Fibroblast of lung (primary cell): Measurements from ENCODE around the gene GLYATL1B. TPM values are rescaled to one million over a fixed set of nuclear protein-coding genes. Genes with fewer than 3 reads are reported as not detected.
A peak's percentile ranks its signal among the peaks of the same experiment; 100 is the strongest.
"Not testable (repeated sequence)": the region's sequence is repeated elsewhere in the genome, so short reads cannot be mapped to it uniquely, and the experiment has no call there.

Experiments
- DNase-seq, 2 donors: peaks; one replicate each; pipeline versions ENCODE4 v3.0.0 to v3.0.0-alpha.2; 2010; ENCODE audit warnings: low read depth in 2 of 2
- H2AFZ ChIP-seq: 2 replicates; pipeline ENCODE4 v1.5.1; 2012; ENCODE audit warnings: low read length, control low read depth, inconsistent platforms
- H3K27ac ChIP-seq: 2 replicates; pipeline ENCODE4 v1.5.1; 2011; ENCODE audit warnings: low read length, control low read depth; ENCODE audit not compliant: insufficient read depth
- H3K27me3 ChIP-seq: 2 replicates; pipeline ENCODE4 v1.5.1; 2011; ENCODE audit warnings: mild to moderate bottlenecking, low read length; ENCODE audit not compliant: control insufficient read depth, insufficient read depth
- H3K36me3 ChIP-seq: 2 replicates; pipeline ENCODE4 v1.5.1; 2011; ENCODE audit warnings: low read length; ENCODE audit not compliant: control insufficient read depth, insufficient read depth
- H3K4me1 ChIP-seq: 2 replicates; pipeline ENCODE4 v1.5.1; 2011; ENCODE audit warnings: low read length; ENCODE audit not compliant: control insufficient read depth, insufficient read depth; ENCODE audit errors: extremely low read depth
- H3K4me2 ChIP-seq: 2 replicates; pipeline ENCODE4 v1.5.1; 2011; ENCODE audit warnings: low read length, control low read depth; ENCODE audit not compliant: insufficient read depth; ENCODE audit errors: extremely low read depth
- H3K4me3 ChIP-seq, 4 experiments: fragments of 200-600 bp in 1 of 4; sonication (generic) in 1 of 4; replicated peaks in 1 of 4; 2 replicates each; pipeline ENCODE4 v1.5.1; 2011 to 2016; ENCODE audit warnings: low read length in 4 of 4, low read depth in 3 of 4, mild to moderate bottlenecking in 3 of 4, control low read depth in 2 of 4, inconsistent platforms in 1 of 4, mixed read lengths in 1 of 4; ENCODE audit not compliant: insufficient read depth in 1 of 4; ENCODE audit errors: control extremely low read depth in 1 of 4
- H3K79me2 ChIP-seq: 2 replicates; pipeline ENCODE4 v1.5.1; 2012; ENCODE audit warnings: mild to moderate bottlenecking, low read length, inconsistent platforms; ENCODE audit not compliant: control insufficient read depth, insufficient read depth
- H3K9ac ChIP-seq: 2 replicates; pipeline ENCODE4 v1.5.1; 2011; ENCODE audit warnings: mild to moderate bottlenecking, low read length, control low read depth; ENCODE audit not compliant: insufficient read depth
- H3K9me3 ChIP-seq: 2 replicates; pipeline ENCODE4 v1.5.1; 2012; ENCODE audit warnings: low read depth, low read length; ENCODE audit not compliant: control insufficient read depth, insufficient read depth
- H4K20me1 ChIP-seq: 2 replicates; pipeline ENCODE4 v1.5.1; 2011; ENCODE audit warnings: low read length; ENCODE audit not compliant: control insufficient read depth, insufficient read depth; ENCODE audit errors: extremely low read depth
- EZH2 ChIP-seq: IDR thresholded peaks from 2 replicates; pipeline ENCODE4 v1.5.1; 2012; ENCODE audit warnings: low read length, control low read depth, mild to moderate bottlenecking; ENCODE audit errors: missing control alignments
- polyA plus RNA-seq, 2 donors: library from polyadenylated mRNA; depleted of rRNA in 1 of 2; stranded (reverse) in 1 of 2; unstranded in 1 of 2; fragments of >200 nt; gene quantifications; 2 replicates each; pipeline ENCODE4 v1.2.1, GENCODE V29; 2011 to 2012; ENCODE audit warnings: missing spikeins in 1 of 2
- total RNA-seq: library from RNA; depleted of rRNA; stranded (reverse); fragments of >200 nt; gene quantifications from 2 replicates; pipeline ENCODE4 v1.2.1, GENCODE V29; 2014
- TF ChIP-seq, protein P1 (sequence below), 2 donors: IDR thresholded peaks in 1 of 2; conservative IDR thresholded peaks in 1 of 2; 1 replicate in 1 of 2; 2 replicates in 1 of 2; pipeline ENCODE4 v1.5.1; 2011 to 2012; ENCODE audit warnings: low read length in 2 of 2, control low read depth in 1 of 2, inconsistent platforms in 1 of 2, low read depth in 1 of 2, mild to moderate bottlenecking in 1 of 2

GLYATL1B gene
- total and polyA plus RNA-seq, 2 donors (not counting 1 experiment from before 2014, with no cell fraction given), result not detected

DNA sequence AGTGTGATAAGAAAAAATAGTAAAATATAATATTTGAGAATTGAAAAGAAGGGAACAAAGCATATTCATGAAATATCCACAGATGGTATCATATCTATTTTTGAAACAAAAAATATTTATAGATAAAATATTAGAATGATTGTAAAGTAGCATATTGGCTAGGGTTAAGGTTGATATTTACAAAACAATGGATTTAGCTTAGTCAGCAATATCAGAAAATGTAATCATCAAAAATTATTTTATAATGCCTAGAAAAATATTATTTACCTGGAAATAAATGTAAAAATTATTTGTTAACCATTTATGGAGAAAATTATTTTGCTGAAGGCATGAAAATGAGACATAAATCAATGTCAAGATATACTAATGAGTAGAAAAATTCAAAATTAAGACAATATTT is 33.7 kb downstream of the GLYATL1B start:
- Histone ChIP-seq H4K20me1 (no peaks in the 10 kb centered on the region), H3K27ac (no peak overlapping the region), H3K36me3 (no peaks in the 10 kb centered on the region), H3K79me2 (no peaks in the 10 kb centered on the region), H3K4me3 (no peak overlapping the region), H3K9ac (no peak overlapping the region), H3K4me1 (no peaks in the 10 kb centered on the region), H3K27me3 (no peaks in the 10 kb centered on the region), H3K4me2 (no peak overlapping the region), H3K9me3 (no peaks in the 10 kb centered on the region), H2AFZ (no peak overlapping the region)
- DNase-seq, result no peak
- TF ChIP-seq, protein P1, sequence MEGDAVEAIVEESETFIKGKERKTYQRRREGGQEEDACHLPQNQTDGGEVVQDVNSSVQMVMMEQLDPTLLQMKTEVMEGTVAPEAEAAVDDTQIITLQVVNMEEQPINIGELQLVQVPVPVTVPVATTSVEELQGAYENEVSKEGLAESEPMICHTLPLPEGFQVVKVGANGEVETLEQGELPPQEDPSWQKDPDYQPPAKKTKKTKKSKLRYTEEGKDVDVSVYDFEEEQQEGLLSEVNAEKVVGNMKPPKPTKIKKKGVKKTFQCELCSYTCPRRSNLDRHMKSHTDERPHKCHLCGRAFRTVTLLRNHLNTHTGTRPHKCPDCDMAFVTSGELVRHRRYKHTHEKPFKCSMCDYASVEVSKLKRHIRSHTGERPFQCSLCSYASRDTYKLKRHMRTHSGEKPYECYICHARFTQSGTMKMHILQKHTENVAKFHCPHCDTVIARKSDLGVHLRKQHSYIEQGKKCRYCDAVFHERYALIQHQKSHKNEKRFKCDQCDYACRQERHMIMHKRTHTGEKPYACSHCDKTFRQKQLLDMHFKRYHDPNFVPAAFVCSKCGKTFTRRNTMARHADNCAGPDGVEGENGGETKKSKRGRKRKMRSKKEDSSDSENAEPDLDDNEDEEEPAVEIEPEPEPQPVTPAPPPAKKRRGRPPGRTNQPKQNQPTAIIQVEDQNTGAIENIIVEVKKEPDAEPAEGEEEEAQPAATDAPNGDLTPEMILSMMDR (conservative IDR thresholded peaks at IDR 0.05 in 1 of 2, IDR thresholded peaks at IDR 0.05 in 1 of 2; ENCODE audit: low read depth in 1 of 2, low read length in 2 of 2), result no peak
- TF ChIP-seq EZH2, result no peak

DNA sequence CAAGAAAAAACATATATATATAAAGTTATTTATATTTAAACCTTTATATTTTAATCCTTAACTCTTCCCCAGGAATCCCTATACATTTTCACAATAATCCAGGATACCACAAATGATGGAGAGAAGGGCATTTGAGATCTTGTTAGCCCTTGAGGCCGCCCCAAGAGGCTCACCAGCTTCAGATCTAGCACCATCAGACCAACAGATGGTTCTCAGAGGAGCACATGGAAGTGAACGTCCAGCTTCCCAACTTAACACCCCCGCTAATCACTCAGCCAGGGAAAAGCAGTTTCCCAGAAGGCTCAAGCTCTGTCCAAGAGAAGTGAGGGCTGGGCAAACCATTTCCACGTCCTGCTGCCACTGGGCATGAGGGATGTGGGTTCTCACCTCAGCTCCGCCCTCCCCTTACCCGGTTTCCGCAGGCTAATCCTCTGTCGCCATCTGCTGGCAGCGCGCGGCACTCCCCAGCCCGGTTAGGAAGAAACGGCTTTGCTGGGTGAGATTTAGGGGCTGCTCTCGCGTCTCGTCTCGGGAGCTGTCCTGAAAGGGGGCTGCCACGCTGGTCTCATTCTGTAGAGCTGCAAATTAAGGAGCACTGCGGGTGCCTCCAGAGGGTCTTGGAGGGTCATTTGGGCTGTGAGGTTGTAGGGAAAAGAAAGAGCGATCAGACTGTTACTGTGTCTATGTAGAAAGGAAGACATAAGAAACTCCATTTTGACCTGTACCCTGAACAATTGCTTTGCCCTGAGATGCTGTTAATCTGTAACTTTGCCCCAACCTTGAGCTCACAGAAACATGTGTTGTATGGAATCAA is 49.7 kb downstream of the GLYATL1B start:
- peaks cover 1% of the 10 kb centered on the region for H3K36me3 ChIP-seq
- peak overlapping the region in 1 of 4 experiments; percentile 21 for H3K4me3 ChIP-seq
- H3K4me1 ChIP-seq, result no peaks in the 10 kb centered on the region
- H2AFZ ChIP-seq, result peak overlapping the region; percentile 81
- no peak overlapping the region for H3K4me2 ChIP-seq
- H4K20me1 ChIP-seq, result no peaks in the 10 kb centered on the region
- H3K9me3 ChIP-seq, result no peaks in the 10 kb centered on the region
- H3K27ac ChIP-seq, result no peak overlapping the region
- no peak overlapping the region for H3K9ac ChIP-seq
- no peaks in the 10 kb centered on the region for H3K27me3 ChIP-seq
- H3K79me2 ChIP-seq, result peaks cover under 1% of the 10 kb centered on the region
- peak; percentile 63 to 73 for DNase-seq
- TF ChIP-seq, protein P1 (conservative IDR thresholded peaks at IDR 0.05 in 1 of 2, IDR thresholded peaks at IDR 0.05 in 1 of 2; ENCODE audit: low read depth in 1 of 2, low read length in 2 of 2), result peak; percentile 99
- no peak for TF ChIP-seq EZH2

- not testable (repeated sequence) for H3K9ac ChIP-seq, H3K27me3 ChIP-seq, DNase-seq, H2AFZ ChIP-seq, H3K9me3 ChIP-seq, H3K27ac ChIP-seq, H3K79me2 ChIP-seq, H3K4me3 ChIP-seq, H4K20me1 ChIP-seq, H3K4me2 ChIP-seq, H3K4me1 ChIP-seq, H3K36me3 ChIP-seq
Measured at GRCh38 chr11:59136551-59136950, 50.4 kb downstream of the GLYATL1B start.
